Measurements from ENCODE around the gene GFRA1. TPM values are rescaled to one million over a fixed set of nuclear protein-coding genes. Genes with fewer than 3 reads are reported as not detected.

GFRA1 gene
- total and polyA plus RNA-seq, 2 of the 4 experiments (the other 2 are of a cell fraction), result 9.1 to 9.3 TPM

DNA sequence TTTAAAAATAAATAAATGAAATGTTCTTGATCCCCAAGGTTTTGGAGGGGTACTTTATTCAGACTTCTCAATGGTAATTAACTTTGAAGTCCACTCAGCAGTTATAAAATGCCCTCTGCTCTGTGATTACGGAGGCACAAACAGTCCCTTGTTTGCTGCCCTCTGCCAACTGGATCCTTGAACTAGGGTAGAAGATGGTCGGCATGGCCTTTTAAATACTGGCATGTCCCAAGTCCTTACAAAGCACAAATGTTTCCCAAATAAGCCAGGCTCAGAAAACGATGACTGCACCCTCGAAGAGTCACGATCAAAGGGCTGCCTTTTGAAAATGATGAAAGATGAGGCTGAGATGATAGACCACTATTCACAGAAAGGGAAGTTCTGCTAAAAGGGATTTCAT lies 47.0 kb downstream of the GFRA1 start:
- Histone ChIP-seq H3K9ac (ENCODE audit: low read depth, low read length) (no peak overlapping the region), H2BK5ac (ENCODE audit: low read depth, low read length, poor library complexity, severe bottlenecking) (no peak overlapping the region), H2BK120ac (ENCODE audit: low read depth, low read length) (no peak overlapping the region), H3K79me1 (ENCODE audit: low read depth in 1 of 2, low read length in 2 of 2) (no peaks in the 10 kb centered on the region), H4K5ac (ENCODE audit: low read depth, low read length) (no peak overlapping the region), H3K4me1 (ENCODE audit: control insufficient read depth, insufficient read depth, low read length) (no peaks in the 10 kb centered on the region), H3K4me2 (ENCODE audit: low read depth, low read length) (no peak overlapping the region), H3K9me1 (ENCODE audit: insufficient read depth, low read length) (no peaks in the 10 kb centered on the region), H3K18ac (ENCODE audit: low read depth, low read length) (no peak overlapping the region), H3K14ac (replicated peaks; ENCODE audit: low read depth, low read length) (no peak overlapping the region), H2AK5ac (ENCODE audit: low read depth, low read length) (no peak overlapping the region), H3K4me3 (ENCODE audit: insufficient read depth, low read depth, low read length) (no peak overlapping the region), H3K27ac (ENCODE audit: insufficient read depth, low read length) (no peak overlapping the region), H4K20me1 (ENCODE audit: insufficient read depth, low read length) (no peaks in the 10 kb centered on the region), H3K27me3 (ENCODE audit: control insufficient read depth, insufficient read depth, low read length) (no peaks in the 10 kb centered on the region), H2AK9ac (replicated peaks; ENCODE audit: low read depth, low read length, poor library complexity) (no peak overlapping the region), H2BK20ac (ENCODE audit: low read depth, low read length) (no peak overlapping the region), H4K8ac (ENCODE audit: low read depth in 2 of 2, low read length in 2 of 2) (no peak overlapping the region), H2BK15ac (ENCODE audit: low read depth, low read length) (no peak overlapping the region), H3K56ac (ENCODE audit: extremely low read depth, insufficient read depth, low read length) (no peak overlapping the region), H4K91ac (ENCODE audit: insufficient read depth, low read depth, low read length) (no peak overlapping the region), H3K9me3 (ENCODE audit: control insufficient read depth, insufficient read depth, low read length) (no peaks in the 10 kb centered on the region), H2AFZ (replicated peaks; ENCODE audit: low read length, poor library complexity) (no peak overlapping the region), H3K23ac (ENCODE audit: low read depth, low read length) (no peak overlapping the region), H3K36me3 (ENCODE audit: control insufficient read depth, insufficient read depth, low read length) (no peaks in the 10 kb centered on the region), H3K4ac (ENCODE audit: low read depth, low read length) (no peak overlapping the region)
- DNase-seq (no peak), ATAC-seq (ENCODE audit: low read depth) (no peak)
- TF ChIP-seq MAFK (IDR thresholded peaks at IDR 0.05; ENCODE audit: low read depth, low read length), result no peak
- TF ChIP-seq ELK1 (IDR thresholded peaks at IDR 0.05; ENCODE audit: borderline replicate concordance, low read depth, low read length), result no peak
- TF ChIP-seq CHD1 (IDR thresholded peaks at IDR 0.05; ENCODE audit: low read depth, low read length), result no peak
- TF ChIP-seq RCOR1 (IDR thresholded peaks at IDR 0.05; ENCODE audit: insufficient replicate concordance, low read length), result no peak
- TF ChIP-seq, protein P1, sequence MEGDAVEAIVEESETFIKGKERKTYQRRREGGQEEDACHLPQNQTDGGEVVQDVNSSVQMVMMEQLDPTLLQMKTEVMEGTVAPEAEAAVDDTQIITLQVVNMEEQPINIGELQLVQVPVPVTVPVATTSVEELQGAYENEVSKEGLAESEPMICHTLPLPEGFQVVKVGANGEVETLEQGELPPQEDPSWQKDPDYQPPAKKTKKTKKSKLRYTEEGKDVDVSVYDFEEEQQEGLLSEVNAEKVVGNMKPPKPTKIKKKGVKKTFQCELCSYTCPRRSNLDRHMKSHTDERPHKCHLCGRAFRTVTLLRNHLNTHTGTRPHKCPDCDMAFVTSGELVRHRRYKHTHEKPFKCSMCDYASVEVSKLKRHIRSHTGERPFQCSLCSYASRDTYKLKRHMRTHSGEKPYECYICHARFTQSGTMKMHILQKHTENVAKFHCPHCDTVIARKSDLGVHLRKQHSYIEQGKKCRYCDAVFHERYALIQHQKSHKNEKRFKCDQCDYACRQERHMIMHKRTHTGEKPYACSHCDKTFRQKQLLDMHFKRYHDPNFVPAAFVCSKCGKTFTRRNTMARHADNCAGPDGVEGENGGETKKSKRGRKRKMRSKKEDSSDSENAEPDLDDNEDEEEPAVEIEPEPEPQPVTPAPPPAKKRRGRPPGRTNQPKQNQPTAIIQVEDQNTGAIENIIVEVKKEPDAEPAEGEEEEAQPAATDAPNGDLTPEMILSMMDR (conservative IDR thresholded peaks at IDR 0.05; ENCODE audit: low read depth, low read length), result no peak
- TF ChIP-seq NFE2L2 (IDR thresholded peaks at IDR 0.05; ENCODE audit: low read depth, low read length), result no peak
- no peak for TF ChIP-seq FOS (IDR thresholded peaks at IDR 0.05; ENCODE audit: low read depth, low read length)
- no peak for TF ChIP-seq MAZ (IDR thresholded peaks at IDR 0.05; ENCODE audit: borderline replicate concordance, low read depth, low read length)
- TF ChIP-seq CEBPB (IDR thresholded peaks at IDR 0.05; ENCODE audit: low read depth, low read length), result no peak
- TF ChIP-seq POLR2A (IDR thresholded peaks at IDR 0.05; ENCODE audit: low read depth, low read length), result no peak
- no peak for TF ChIP-seq USF2 (IDR thresholded peaks at IDR 0.05; ENCODE audit: low read depth, low read length)
- no peak for TF ChIP-seq RAD21 (IDR thresholded peaks at IDR 0.05; ENCODE audit: low read length)
- TF ChIP-seq RFX5 (IDR thresholded peaks at IDR 0.05; ENCODE audit: low read depth, low read length), result no peak
- CTCF ChIA-PET, result no interaction called here
- no TSS peak for BruUV-seq (replicated peaks)
- POLR2A ChIA-PET (ENCODE audit: unreplicated experiment), result no interaction called here
- WGBS, 2 experiments (ENCODE audit: extremely low coverage in 2 of 2, insufficient read length in 1 of 2), result 60% methylated on average over 2 of the region's 5 CpGs; no CpG with 5 or more reads in 1 of the 2 experiments
- intact Hi-C loops (cut with micrococcal nuclease), result no loop called here
- dilution Hi-C loops (cut with HindIII; ENCODE audit: low sequenced_read_pairs, unreplicated experiment), result no loop called here
- in situ Hi-C loops (cut with MboI; ENCODE audit: low sequenced_read_pairs), result no loop called here
